Upper lobe of right lung (tissue), 1 donor: ENCODE measurements around the gene PTPRT. TPM values are rescaled to one million over a fixed set of nuclear protein-coding genes. Genes with fewer than 3 reads are reported as not detected.

Source experiments
- ATAC-seq: fragments of 200-7000 bp; cut with Tn5 transposase; one replicate; pipeline ENCODE4 v1.9.1; 2020; ENCODE audit warnings: mild to moderate bottlenecking, moderate library complexity
- DNase-seq: peaks from one replicate; pipeline ENCODE4 v3.0.0-alpha.2; 2020
- H3K27ac ChIP-seq: fragments of 200-600 bp; one replicate; pipeline ENCODE4 v1.8.0; 2022
- H3K27me3 ChIP-seq: fragments of 200-600 bp; one replicate; pipeline ENCODE4 v1.8.0; 2022; ENCODE audit warnings: mild to moderate bottlenecking
- H3K36me3 ChIP-seq: fragments of 200-600 bp; one replicate; pipeline ENCODE4 v1.8.0; 2022
- H3K4me1 ChIP-seq: fragments of 200-600 bp; one replicate; pipeline ENCODE4 v1.8.0; 2022
- H3K4me3 ChIP-seq: fragments of 200-600 bp; one replicate; pipeline ENCODE4 v1.8.0; 2022; ENCODE audit warnings: mild to moderate bottlenecking
- H3K9me3 ChIP-seq: fragments of 200-600 bp; one replicate; pipeline ENCODE4 v1.8.0; 2022
- intact Hi-C: fragments of 100-400 bp; cut with DNase I; formaldehyde crosslinking; loops from one replicate; pipeline ENCODE4 v1.11.0; 2022
- total RNA-seq: library from RNA; stranded (reverse); fragmentation: NEBNext Ultra II Directional; extraction: Animal tissue kit (Norgen Biotek cat#: 25700); gene quantifications from one replicate; pipeline ENCODE4 v1.2.1, GENCODE V29; 2021
- TF ChIP-seq, protein P1 (sequence below): fragments of 200-600 bp; IDR thresholded peaks from one replicate; pipeline ENCODE4 v1.8.0; 2022; ENCODE audit warnings: antibody characterized with exemption
- donor health status: DM: no; HTN: yes; CAD: no; lungs with severe emphysema.

PTPRT gene
- total RNA-seq, 1 donor from 2014 or later: 0.46 TPM

DNA sequence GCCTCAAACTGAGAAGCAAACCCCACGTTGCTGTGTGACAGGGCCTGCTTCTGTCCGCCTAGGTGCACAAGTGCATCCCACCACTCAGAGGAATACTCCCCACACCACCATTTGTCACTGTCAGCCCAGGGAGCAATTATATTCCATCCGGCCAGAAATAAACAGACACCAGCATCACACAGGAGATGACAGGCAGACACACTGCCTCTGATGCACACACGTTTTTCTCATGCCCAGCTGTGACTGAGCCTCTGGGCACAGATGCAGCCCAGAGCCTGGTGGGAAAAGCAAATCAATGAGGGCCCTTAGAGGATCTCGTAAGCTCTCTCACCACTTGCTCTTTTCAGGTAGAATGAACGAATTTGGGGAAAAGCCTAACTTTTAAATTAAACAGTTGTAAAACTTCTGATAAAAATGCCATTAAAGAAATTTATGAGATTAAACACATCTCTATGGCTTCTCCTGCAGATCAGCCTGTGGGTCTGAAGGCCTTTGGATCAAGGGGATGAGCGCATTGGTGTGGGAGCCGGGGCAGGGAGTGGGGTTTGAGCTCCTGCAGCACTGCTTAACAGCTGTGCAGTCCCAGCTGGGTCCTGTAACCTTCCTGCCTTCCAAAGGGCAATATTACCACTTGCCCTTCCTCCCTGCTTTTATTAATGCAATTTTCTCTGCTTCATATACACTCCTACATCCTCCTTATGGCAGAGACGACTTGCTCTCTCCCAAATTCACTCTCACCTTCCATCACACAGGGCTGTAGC is 624.3 kb downstream of the PTPRT start:
- TF ChIP-seq, protein P1, sequence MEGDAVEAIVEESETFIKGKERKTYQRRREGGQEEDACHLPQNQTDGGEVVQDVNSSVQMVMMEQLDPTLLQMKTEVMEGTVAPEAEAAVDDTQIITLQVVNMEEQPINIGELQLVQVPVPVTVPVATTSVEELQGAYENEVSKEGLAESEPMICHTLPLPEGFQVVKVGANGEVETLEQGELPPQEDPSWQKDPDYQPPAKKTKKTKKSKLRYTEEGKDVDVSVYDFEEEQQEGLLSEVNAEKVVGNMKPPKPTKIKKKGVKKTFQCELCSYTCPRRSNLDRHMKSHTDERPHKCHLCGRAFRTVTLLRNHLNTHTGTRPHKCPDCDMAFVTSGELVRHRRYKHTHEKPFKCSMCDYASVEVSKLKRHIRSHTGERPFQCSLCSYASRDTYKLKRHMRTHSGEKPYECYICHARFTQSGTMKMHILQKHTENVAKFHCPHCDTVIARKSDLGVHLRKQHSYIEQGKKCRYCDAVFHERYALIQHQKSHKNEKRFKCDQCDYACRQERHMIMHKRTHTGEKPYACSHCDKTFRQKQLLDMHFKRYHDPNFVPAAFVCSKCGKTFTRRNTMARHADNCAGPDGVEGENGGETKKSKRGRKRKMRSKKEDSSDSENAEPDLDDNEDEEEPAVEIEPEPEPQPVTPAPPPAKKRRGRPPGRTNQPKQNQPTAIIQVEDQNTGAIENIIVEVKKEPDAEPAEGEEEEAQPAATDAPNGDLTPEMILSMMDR: no peak
- ATAC-seq (no peak), DNase-seq (no peak)
- no peaks in the 10 kb centered on the region for H3K27me3 ChIP-seq
- H3K9me3 ChIP-seq: no peaks in the 10 kb centered on the region
- no peaks in the 10 kb centered on the region for H3K36me3 ChIP-seq
- H3K4me3 ChIP-seq: no peak overlapping the region
- intact Hi-C loops: no loop called here
- H3K4me1 ChIP-seq: no peaks in the 10 kb centered on the region
- H3K27ac ChIP-seq: no peak overlapping the region

DNA sequence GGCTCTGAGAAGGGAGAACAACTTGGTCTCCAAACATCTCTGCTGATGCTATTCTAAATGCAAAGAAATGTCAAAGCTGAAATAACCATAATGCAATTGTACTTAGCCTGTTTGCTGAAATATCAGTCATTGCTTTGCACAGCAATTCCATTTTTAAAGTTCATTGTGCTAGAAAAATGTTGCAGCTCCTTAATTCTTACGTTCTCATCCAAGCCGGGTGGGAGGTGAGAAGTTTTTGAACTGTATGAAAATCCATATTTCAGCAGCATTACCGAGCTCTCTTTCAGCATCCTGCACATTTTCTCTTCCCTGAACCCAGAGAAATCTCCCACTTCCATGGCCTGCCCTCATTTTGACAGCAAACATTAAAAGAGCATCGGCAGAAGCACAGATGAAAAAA is 630.0 kb downstream of the PTPRT start:
- no peak overlapping the region for H3K4me3 ChIP-seq
- ATAC-seq: no peak

DNA sequence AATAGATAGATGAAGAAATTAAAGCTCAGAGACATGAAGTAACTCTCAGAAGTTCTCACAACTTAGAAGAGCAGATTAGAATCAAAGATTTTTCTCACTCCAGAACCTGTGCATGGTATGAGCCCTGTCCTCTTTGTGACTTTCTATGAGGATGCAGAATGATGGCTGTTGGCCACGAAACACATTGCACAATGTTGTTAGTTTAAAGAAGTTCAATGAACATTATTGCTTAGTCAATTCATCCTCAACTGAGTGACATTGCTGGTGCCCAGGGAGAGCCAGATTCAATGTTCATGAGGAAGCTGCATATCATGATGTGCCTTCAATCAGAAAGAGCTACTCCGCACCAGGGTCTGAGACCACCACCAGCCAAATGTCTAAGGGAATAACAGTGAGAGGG is 633.1 kb downstream of the PTPRT start:
- Histone ChIP-seq H3K36me3 (no peaks in the 10 kb centered on the region), H3K27me3 (no peaks in the 10 kb centered on the region), H3K9me3 (no peaks in the 10 kb centered on the region), H3K27ac (no peak overlapping the region), H3K4me3 (no peak overlapping the region), H3K4me1 (no peaks in the 10 kb centered on the region)
- TF ChIP-seq, protein P1: no peak
- no peak for ATAC-seq
- no peak for DNase-seq
- intact Hi-C loops: no loop called here

More for the DNA sequence above, 630.0 kb downstream of the PTPRT start:
- H3K27ac ChIP-seq: no peak overlapping the region
- H3K27me3 ChIP-seq: no peaks in the 10 kb centered on the region
- DNase-seq: no peak
- TF ChIP-seq, protein P1: no peak
- no peaks in the 10 kb centered on the region for H3K36me3 ChIP-seq
- no peaks in the 10 kb centered on the region for H3K9me3 ChIP-seq
- intact Hi-C loops: no loop called here
- H3K4me1 ChIP-seq: no peaks in the 10 kb centered on the region

DNA sequence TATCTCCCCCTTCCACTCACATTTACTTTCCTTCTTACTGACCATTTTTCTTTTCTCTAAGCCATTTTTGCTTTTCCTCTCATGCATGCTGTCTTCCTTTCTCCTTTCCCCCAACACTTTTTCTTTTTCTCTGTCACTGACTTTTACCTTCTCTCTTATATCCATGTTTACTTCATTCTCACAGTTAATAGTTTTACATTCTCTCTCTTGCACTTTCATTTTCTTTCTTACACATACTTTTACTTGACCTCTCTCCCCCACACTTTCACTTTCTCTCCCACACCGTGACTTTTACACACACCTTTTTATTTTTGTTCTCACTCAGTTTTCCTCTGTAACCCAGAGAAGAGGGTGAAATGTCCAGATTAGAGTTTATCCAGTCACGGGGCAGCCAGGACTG is 636.3 kb downstream of the PTPRT start:
- Histone ChIP-seq H3K9me3 (no peaks in the 10 kb centered on the region), H3K27ac (no peak overlapping the region), H3K36me3 (no peaks in the 10 kb centered on the region), H3K27me3 (no peaks in the 10 kb centered on the region), H3K4me1 (no peaks in the 10 kb centered on the region), H3K4me3 (no peak overlapping the region)
- intact Hi-C loops: no loop called here
- TF ChIP-seq, protein P1: no peak
- ATAC-seq (no peak), DNase-seq (no peak)

DNA sequence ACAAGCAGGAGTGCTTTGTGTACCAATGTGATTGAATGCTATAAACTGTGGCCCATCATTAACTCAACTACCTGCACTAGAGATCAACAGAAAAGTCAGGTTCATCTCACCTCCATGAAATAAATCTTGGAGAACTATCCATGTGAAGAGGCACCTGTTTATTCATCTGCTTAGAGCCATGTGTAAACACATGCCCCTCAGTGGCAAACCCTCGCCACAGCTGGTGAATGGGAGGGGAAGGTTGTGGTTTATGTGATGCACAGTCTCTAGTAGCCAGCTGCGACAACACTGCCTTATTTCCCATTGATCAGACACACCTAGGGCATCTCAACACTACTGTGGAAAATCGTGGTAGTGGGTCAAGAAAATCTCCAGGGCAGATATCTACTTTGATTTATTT is 640.2 kb downstream of the PTPRT start:
- Histone ChIP-seq H3K27me3 (no peaks in the 10 kb centered on the region), H3K36me3 (no peaks in the 10 kb centered on the region), H3K9me3 (no peaks in the 10 kb centered on the region), H3K4me3 (no peak overlapping the region), H3K27ac (no peak overlapping the region), H3K4me1 (no peaks in the 10 kb centered on the region)
- DNase-seq: no peak
- TF ChIP-seq, protein P1: no peak
- ATAC-seq: no peak
- intact Hi-C loops: no loop called here
